ENCODE data around the gene GJC1. TPM values are rescaled to one million over a fixed set of nuclear protein-coding genes. Genes with fewer than 3 reads are reported as not detected.
A peak's percentile ranks its signal among the peaks of the same experiment; 100 is the strongest.

GJC1 gene
- total RNA-seq, 2 experiments from 2014 or later = 1.6 to 2.2 TPM

DNA sequence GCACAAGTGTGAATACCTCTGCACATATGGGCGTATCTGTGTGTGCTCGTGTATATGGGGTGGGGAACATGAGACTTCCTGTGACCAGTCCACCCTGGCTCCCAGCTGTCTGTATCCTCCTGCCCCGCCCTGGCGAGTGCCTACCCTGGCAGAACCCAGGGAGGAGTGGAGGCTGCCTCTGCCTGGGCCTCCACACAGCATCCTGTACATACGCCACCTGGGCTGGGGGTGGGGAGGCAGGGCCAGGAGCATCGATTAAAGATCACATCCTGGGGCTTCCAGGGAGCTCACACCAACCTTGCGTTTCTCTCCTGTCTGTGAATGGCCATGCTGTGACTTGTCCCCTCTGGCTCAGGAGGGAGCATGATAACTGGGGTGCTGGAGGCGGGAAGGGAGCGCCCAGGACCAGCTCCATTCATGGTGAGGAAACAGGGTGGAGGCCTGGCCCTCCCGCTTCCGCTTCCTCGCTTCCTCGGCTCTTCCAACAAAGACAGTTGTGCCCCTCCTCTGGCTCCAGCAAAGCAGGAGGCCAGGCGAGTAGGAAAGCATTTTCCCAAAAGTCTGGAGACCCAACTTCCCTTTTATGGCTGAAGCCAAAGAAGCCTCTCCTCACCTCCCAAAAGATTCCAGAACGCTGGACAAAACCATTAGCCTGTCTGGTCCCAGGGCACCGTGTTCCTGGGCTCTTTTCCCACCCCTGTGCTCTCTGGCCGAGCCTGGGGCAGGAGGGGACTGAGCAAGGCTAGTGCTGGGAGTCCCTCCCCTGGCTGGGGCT is 48.3 kb downstream of the GJC1 start:
- no peak overlapping the region for H3K4me3 Mint-ChIP-seq
- no peaks in the 10 kb centered on the region for H3K9me3 Mint-ChIP-seq (ENCODE audit: insufficient read depth)
- POLR2A ChIA-PET = no interaction called here
- H3K36me3 Mint-ChIP-seq (ENCODE audit: low read depth) = no peaks in the 10 kb centered on the region
- peaks cover 6% of the 10 kb centered on the region for H3K4me1 Mint-ChIP-seq (ENCODE audit: low read depth)
- CTCF ChIA-PET = interaction anchor here (1.4 to 8.3 kb wide), 3 partner anchors 82 to 239 kb away, joined by 3 to 161 read pairs (median 32); no protein-coding TSS in a partner anchor
- H3K27me3 Mint-ChIP-seq (ENCODE audit: low read depth) = peaks cover 6% of the 10 kb centered on the region
- no peak for DNase-seq
- no peak overlapping the region for H3K27ac Mint-ChIP-seq
- ATAC-seq = no peak

- peaks cover 8% of the 10 kb centered on the region for H3K4me1 Mint-ChIP-seq (ENCODE audit: low read depth)
- H3K36me3 Mint-ChIP-seq (ENCODE audit: low read depth) = no peaks in the 10 kb centered on the region
- ChIA-PET POLR2A (interaction anchor here (0.5 to 1.0 kb wide), 2 partner anchors 72 to 1008 kb away, joined by 3 to 4 read pairs; partner anchors contain the start of gene DBF4B), CTCF (interaction anchor here (2.7 to 8.3 kb wide), 3 partner anchors 83 to 101 kb away, joined by 16 to 161 read pairs (median 32); no protein-coding TSS in a partner anchor)
- DNase-seq (no peak), ATAC-seq (no peak)
- H3K9me3 Mint-ChIP-seq (ENCODE audit: insufficient read depth) = no peaks in the 10 kb centered on the region
- peaks cover 6% of the 10 kb centered on the region for H3K27me3 Mint-ChIP-seq (ENCODE audit: low read depth)
- H3K4me3 Mint-ChIP-seq = no peak overlapping the region
- H3K27ac Mint-ChIP-seq = no peak overlapping the region
Observed at GRCh38 chr17:44780845-44781480, 49.1 kb downstream of the GJC1 start.

DNA sequence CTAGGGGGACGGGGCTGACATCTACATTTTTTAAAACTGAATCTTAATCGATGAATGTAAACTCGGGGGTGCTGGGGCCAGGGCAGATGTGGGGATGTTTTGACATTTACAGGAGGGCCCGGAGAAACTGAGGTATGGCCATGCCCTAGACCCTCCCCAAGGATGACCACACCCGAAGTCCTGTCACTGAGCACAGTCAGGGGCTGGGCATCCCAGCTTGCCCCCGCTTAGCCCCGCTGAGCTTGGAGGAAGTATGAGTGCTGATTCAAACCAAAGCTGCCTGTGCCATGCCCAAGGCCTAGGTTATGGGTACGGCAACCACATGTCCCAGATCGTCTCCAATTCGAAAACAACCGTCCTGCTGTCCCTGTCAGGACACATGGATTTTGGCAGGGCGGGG is 49.9 kb downstream of the GJC1 start:
- CTCF ChIA-PET = interaction anchor here (0.7 to 8.3 kb wide), 19 partner anchors 10 to 372 kb away, joined by 3 to 161 read pairs (median 5); partner anchors contain the start of gene HIGD1B

GRCh38 chr17:44779211-44780025 is 50.7 kb downstream of the GJC1 start:
- H3K27me3 Mint-ChIP-seq (ENCODE audit: low read depth) = peaks cover 6% of the 10 kb centered on the region
- DNase-seq (peak; percentile 88), ATAC-seq (peak; percentile 16)
- peaks cover 16% of the 10 kb centered on the region for H3K4me1 Mint-ChIP-seq (ENCODE audit: low read depth)
- no peaks in the 10 kb centered on the region for H3K36me3 Mint-ChIP-seq (ENCODE audit: low read depth)
- ChIA-PET POLR2A (interaction anchor here (0.8 to 1.0 kb wide), 2 partner anchors 18 to 71 kb away, joined by 3 to 5 read pairs; partner anchors contain the start of gene DBF4B), CTCF (interaction anchor here (0.6 to 8.3 kb wide), 34 partner anchors 10 to 372 kb away, joined by 3 to 161 read pairs (median 4); partner anchors contain the start of genes EFTUD2, HIGD1B and NMT1)
- H3K9me3 Mint-ChIP-seq (ENCODE audit: insufficient read depth) = no peaks in the 10 kb centered on the region
- peak overlapping the region; percentile 57 for H3K4me3 Mint-ChIP-seq
- no peak overlapping the region for H3K27ac Mint-ChIP-seq

More for the DNA sequence above, 49.9 kb downstream of the GJC1 start:
- H3K36me3 Mint-ChIP-seq (ENCODE audit: low read depth) = no peaks in the 10 kb centered on the region
- H3K4me3 Mint-ChIP-seq = no peak overlapping the region
- H3K27me3 Mint-ChIP-seq (ENCODE audit: low read depth) = peaks cover 6% of the 10 kb centered on the region
- no peak for DNase-seq
- H3K4me1 Mint-ChIP-seq (ENCODE audit: low read depth) = peaks cover 12% of the 10 kb centered on the region
- POLR2A ChIA-PET = interaction anchor here (1.0 kb wide), 1 partner anchor 72 kb away, joined by 3 read pairs; the partner anchor contains the start of gene DBF4B
- ATAC-seq = no peak
- no peak overlapping the region for H3K27ac Mint-ChIP-seq
- no peaks in the 10 kb centered on the region for H3K9me3 Mint-ChIP-seq (ENCODE audit: insufficient read depth)

- POLR2A ChIA-PET = interaction anchor here (0.8 kb wide), 1 partner anchor 19 kb away, joined by 5 read pairs; no protein-coding TSS in a partner anchor
- H3K27me3 Mint-ChIP-seq (ENCODE audit: low read depth) = peaks cover 6% of the 10 kb centered on the region
- H3K27ac Mint-ChIP-seq = no peak overlapping the region
- H3K4me3 Mint-ChIP-seq = peak overlapping the region; percentile 57
- ATAC-seq (no peak), DNase-seq (no peak)
- CTCF ChIA-PET = interaction anchor here (0.7 to 8.3 kb wide), 30 partner anchors 9 to 357 kb away, joined by 3 to 161 read pairs (median 4); partner anchors contain the start of genes ACBD4, EFTUD2 and NMT1
- H3K36me3 Mint-ChIP-seq (ENCODE audit: low read depth) = no peaks in the 10 kb centered on the region
- H3K4me1 Mint-ChIP-seq (ENCODE audit: low read depth) = peaks cover 16% of the 10 kb centered on the region
- H3K9me3 Mint-ChIP-seq (ENCODE audit: insufficient read depth) = no peaks in the 10 kb centered on the region
Observed at GRCh38 chr17:44778656-44779210, 51.4 kb downstream of the GJC1 start.

GRCh38 chr17:44777394-44778348 is 52.4 kb downstream of the GJC1 start:
- ChIA-PET POLR2A (interaction anchor here (0.9 to 1.1 kb wide), 2 partner anchors 88 to 284 kb away, joined by 4 to 6 read pairs; partner anchors contain the start of genes CCDC43 and NMT1), CTCF (interaction anchor here (0.7 to 8.3 kb wide), 22 partner anchors 9 to 358 kb away, joined by 3 to 161 read pairs (median 4); partner anchors contain the start of gene ACBD4)
- H3K4me3 Mint-ChIP-seq = no peak overlapping the region

GRCh38 chr17:44776628-44777393 is 53.3 kb downstream of the GJC1 start:
- Mint-ChIP-seq H3K9me3 (ENCODE audit: insufficient read depth) (no peaks in the 10 kb centered on the region), H3K4me3 (peak overlapping the region; percentile 76), H3K36me3 (ENCODE audit: low read depth) (no peaks in the 10 kb centered on the region), H3K4me1 (ENCODE audit: low read depth) (peaks cover 16% of the 10 kb centered on the region), H3K27ac (no peak overlapping the region), H3K27me3 (ENCODE audit: low read depth) (peaks cover 6% of the 10 kb centered on the region)
- ATAC-seq (no peak), DNase-seq (no peak)
- POLR2A ChIA-PET = interaction anchor here (0.9 to 1.1 kb wide), 2 partner anchors 87 to 285 kb away, joined by 4 to 6 read pairs; partner anchors contain the start of genes CCDC43 and NMT1
- CTCF ChIA-PET = interaction anchor here (1.1 to 8.3 kb wide), 8 partner anchors 10 to 322 kb away, joined by 3 to 161 read pairs (median 4); no protein-coding TSS in a partner anchor

More at GRCh38 chr17:44777394-44778348, 52.4 kb downstream of the GJC1 start:
- Mint-ChIP-seq H3K27ac (no peak overlapping the region), H3K9me3 (ENCODE audit: insufficient read depth) (no peaks in the 10 kb centered on the region), H3K4me1 (ENCODE audit: low read depth) (peaks cover 16% of the 10 kb centered on the region), H3K36me3 (ENCODE audit: low read depth) (no peaks in the 10 kb centered on the region), H3K27me3 (ENCODE audit: low read depth) (peaks cover 6% of the 10 kb centered on the region)
- ATAC-seq (no peak), DNase-seq (no peak)

- CTCF ChIA-PET = interaction anchor here (0.9 to 8.3 kb wide), 31 partner anchors 10 to 359 kb away, joined by 3 to 161 read pairs (median 4); partner anchors contain the start of genes ACBD4, CCDC43 and EFTUD2
- POLR2A ChIA-PET = interaction anchor here (1.0 kb wide), 1 partner anchor 274 kb away, joined by 4 read pairs; no protein-coding TSS in a partner anchor
- Mint-ChIP-seq H3K36me3 (ENCODE audit: low read depth) (no peaks in the 10 kb centered on the region), H3K27ac (peak overlapping the region; percentile 81), H3K9me3 (ENCODE audit: insufficient read depth) (no peaks in the 10 kb centered on the region), H3K27me3 (ENCODE audit: low read depth) (peaks cover 6% of the 10 kb centered on the region), H3K4me1 (ENCODE audit: low read depth) (peaks cover 16% of the 10 kb centered on the region), H3K4me3 (peak overlapping the region; percentile 76)
- peak; percentile 48 for ATAC-seq
- DNase-seq = no peak
Observed at GRCh38 chr17:44775838-44776621, 54.1 kb downstream of the GJC1 start.
